Measurements from ENCODE around the gene PROM1.

PROM1 gene

DNA sequence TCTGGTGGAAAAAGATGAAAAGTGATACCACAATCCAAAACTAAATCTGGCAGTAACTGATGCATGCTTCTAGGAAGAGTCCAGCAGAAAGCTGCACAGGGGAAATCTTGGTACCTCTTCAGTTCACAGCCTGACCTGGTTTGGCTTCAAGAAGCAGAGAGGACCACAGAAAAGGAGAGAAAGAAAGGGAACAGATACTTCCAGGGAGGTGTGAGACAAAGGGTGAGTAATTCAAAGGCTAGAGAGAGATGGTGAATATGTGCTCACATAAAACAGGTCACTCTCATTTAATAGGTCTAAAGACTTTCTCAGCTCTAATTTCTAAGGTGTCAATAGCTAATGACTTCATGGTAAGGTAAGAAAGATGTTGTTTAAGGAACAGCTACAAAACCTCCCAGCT lies 132.0 kb downstream of the PROM1 start:
- Histone ChIP-seq H3F3A (ENCODE audit: insufficient read depth, low read length) (no peaks in the 10 kb centered on the region), H3K27ac (ENCODE audit: low read depth, low read length, poor library complexity, severe bottlenecking) (no peak overlapping the region), H3K9me3 (ENCODE audit: low read length) (no peaks in the 10 kb centered on the region), H3K4me1 (ENCODE audit: insufficient read depth, low read length, severe bottlenecking) (no peaks in the 10 kb centered on the region), H3K9ac (ENCODE audit: low read length) (no peak overlapping the region), H3K9me2 (ENCODE audit: low read depth, low read length) (no peaks in the 10 kb centered on the region), H3K27me3 (ENCODE audit: insufficient read depth, low read length) (no peaks in the 10 kb centered on the region), H2AFZ (ENCODE audit: low read length) (no peak overlapping the region), H3K36me3 (ENCODE audit: insufficient read depth, low read length) (no peaks in the 10 kb centered on the region), H3K4me2 (ENCODE audit: low read length) (no peak overlapping the region), H3K79me2 (ENCODE audit: insufficient read depth, low read length) (no peaks in the 10 kb centered on the region), H3K4me3 (ENCODE audit: low read depth, low read length, poor library complexity, severe bottlenecking) (no peak overlapping the region), H4K20me1 (ENCODE audit: insufficient read depth, low read length) (no peaks in the 10 kb centered on the region)
- TF ChIP-seq, protein P1, sequence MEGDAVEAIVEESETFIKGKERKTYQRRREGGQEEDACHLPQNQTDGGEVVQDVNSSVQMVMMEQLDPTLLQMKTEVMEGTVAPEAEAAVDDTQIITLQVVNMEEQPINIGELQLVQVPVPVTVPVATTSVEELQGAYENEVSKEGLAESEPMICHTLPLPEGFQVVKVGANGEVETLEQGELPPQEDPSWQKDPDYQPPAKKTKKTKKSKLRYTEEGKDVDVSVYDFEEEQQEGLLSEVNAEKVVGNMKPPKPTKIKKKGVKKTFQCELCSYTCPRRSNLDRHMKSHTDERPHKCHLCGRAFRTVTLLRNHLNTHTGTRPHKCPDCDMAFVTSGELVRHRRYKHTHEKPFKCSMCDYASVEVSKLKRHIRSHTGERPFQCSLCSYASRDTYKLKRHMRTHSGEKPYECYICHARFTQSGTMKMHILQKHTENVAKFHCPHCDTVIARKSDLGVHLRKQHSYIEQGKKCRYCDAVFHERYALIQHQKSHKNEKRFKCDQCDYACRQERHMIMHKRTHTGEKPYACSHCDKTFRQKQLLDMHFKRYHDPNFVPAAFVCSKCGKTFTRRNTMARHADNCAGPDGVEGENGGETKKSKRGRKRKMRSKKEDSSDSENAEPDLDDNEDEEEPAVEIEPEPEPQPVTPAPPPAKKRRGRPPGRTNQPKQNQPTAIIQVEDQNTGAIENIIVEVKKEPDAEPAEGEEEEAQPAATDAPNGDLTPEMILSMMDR (IDR thresholded peaks at IDR 0.05; ENCODE audit: low read length) = no peak
- TF ChIP-seq EZH2 (IDR thresholded peaks at IDR 0.05; ENCODE audit: borderline replicate concordance, low read length) = no peak

DNA sequence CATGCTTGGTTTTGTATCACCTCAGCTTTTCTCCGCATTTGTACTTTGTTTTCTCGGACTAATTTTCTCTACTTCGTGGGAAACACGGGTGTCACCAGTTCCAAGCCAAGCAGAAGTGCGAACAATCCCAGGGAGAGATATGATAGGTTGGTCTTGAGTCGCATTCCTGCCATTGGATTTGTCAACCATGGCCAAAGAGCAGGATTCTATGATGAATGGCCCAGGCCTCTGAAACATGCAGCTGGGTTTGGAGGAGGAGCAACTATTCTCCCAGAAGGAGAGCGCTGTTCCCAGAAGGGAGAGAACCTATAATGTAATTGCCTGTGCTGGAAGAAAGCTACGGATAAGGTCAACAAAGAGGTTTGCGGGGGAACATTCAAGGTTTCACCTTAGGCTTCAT lies 135.0 kb downstream of the PROM1 start:
- no peak overlapping the region for H3K27ac ChIP-seq (ENCODE audit: low read depth, low read length, poor library complexity, severe bottlenecking)
- no peaks in the 10 kb centered on the region for H3K9me3 ChIP-seq (ENCODE audit: low read length)
- H4K20me1 ChIP-seq (ENCODE audit: insufficient read depth, low read length) = no peaks in the 10 kb centered on the region
- H2AFZ ChIP-seq (ENCODE audit: low read length) = no peak overlapping the region
- H3K4me2 ChIP-seq (ENCODE audit: low read length) = no peak overlapping the region
- no peaks in the 10 kb centered on the region for H3K27me3 ChIP-seq (ENCODE audit: insufficient read depth, low read length)
- no peaks in the 10 kb centered on the region for H3K4me1 ChIP-seq (ENCODE audit: insufficient read depth, low read length, severe bottlenecking)
- TF ChIP-seq, protein P1 (IDR thresholded peaks at IDR 0.05; ENCODE audit: low read length) = no peak
- TF ChIP-seq EZH2 (IDR thresholded peaks at IDR 0.05; ENCODE audit: borderline replicate concordance, low read length) = no peak
- no peaks in the 10 kb centered on the region for H3K36me3 ChIP-seq (ENCODE audit: insufficient read depth, low read length)
- H3K9me2 ChIP-seq (ENCODE audit: low read depth, low read length) = no peaks in the 10 kb centered on the region
- no peaks in the 10 kb centered on the region for H3K79me2 ChIP-seq (ENCODE audit: insufficient read depth, low read length)
- H3K4me3 ChIP-seq (ENCODE audit: low read depth, low read length, poor library complexity, severe bottlenecking) = no peak overlapping the region
- H3K9ac ChIP-seq (ENCODE audit: low read length) = no peak overlapping the region
- H3F3A ChIP-seq (ENCODE audit: insufficient read depth, low read length) = no peaks in the 10 kb centered on the region

DNA sequence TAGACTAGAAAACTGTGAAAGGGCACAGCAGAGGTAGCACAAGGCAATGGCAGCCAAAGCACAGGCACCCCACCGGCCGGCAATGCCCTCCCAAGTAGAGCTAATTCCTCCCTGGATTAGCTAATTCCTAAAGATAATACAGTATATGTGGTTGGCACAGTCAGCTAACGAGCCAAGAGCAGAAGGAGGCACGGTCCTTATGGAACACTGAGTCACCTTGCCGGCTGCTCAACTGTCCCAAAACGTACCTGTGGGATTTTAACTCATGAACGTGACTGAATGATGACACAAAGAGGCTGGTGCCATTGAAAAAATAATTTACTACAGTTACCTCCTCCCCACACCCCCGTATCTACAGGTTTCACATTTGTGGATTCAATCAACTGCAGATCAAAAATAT lies 136.1 kb downstream of the PROM1 start:
- no peaks in the 10 kb centered on the region for H3K4me1 ChIP-seq (ENCODE audit: insufficient read depth, low read length, severe bottlenecking)
- H3K4me2 ChIP-seq (ENCODE audit: low read length) = no peak overlapping the region
- H3K4me3 ChIP-seq (ENCODE audit: low read depth, low read length, poor library complexity, severe bottlenecking) = no peak overlapping the region
- TF ChIP-seq, protein P1 (IDR thresholded peaks at IDR 0.05; ENCODE audit: low read length) = no peak
- no peak for TF ChIP-seq EZH2 (IDR thresholded peaks at IDR 0.05; ENCODE audit: borderline replicate concordance, low read length)
- H3K9me3 ChIP-seq (ENCODE audit: low read length) = no peaks in the 10 kb centered on the region
- H3K27ac ChIP-seq (ENCODE audit: low read depth, low read length, poor library complexity, severe bottlenecking) = no peak overlapping the region
- no peaks in the 10 kb centered on the region for H3K9me2 ChIP-seq (ENCODE audit: low read depth, low read length)
- no peaks in the 10 kb centered on the region for H3K27me3 ChIP-seq (ENCODE audit: insufficient read depth, low read length)
- H3K36me3 ChIP-seq (ENCODE audit: insufficient read depth, low read length) = no peaks in the 10 kb centered on the region
- no peaks in the 10 kb centered on the region for H4K20me1 ChIP-seq (ENCODE audit: insufficient read depth, low read length)
- H2AFZ ChIP-seq (ENCODE audit: low read length) = no peak overlapping the region
- H3K9ac ChIP-seq (ENCODE audit: low read length) = no peak overlapping the region
- H3F3A ChIP-seq (ENCODE audit: insufficient read depth, low read length) = no peaks in the 10 kb centered on the region
- H3K79me2 ChIP-seq (ENCODE audit: insufficient read depth, low read length) = no peaks in the 10 kb centered on the region

Measured in OCI-LY1 (cell line).